ENCODE data around the gene ZNF26.

Gene ZNF26

GRCh38 chr12:133063556-133063955 is 77.4 kb downstream of the ZNF26 start:
- DNase-seq = no peak

GRCh38 chr12:133073836-133074235 is 87.7 kb downstream of the ZNF26 start:
- DNase-seq = no peak
